Erythroblast (primary cell): ENCODE results near the gene PATL2.

ENCODE experiments used
- GATA1 ChIP-seq: IDR thresholded peaks from 2 replicates; pipeline ENCODE4 v1.6.1; 2011; ENCODE audit warnings: low read depth, mild to moderate bottlenecking, control low read depth, low read length, moderate library complexity
- POLR2A ChIP-seq: IDR thresholded peaks from 2 replicates; pipeline ENCODE4 v1.6.1; 2011; ENCODE audit warnings: mild to moderate bottlenecking, low read length

DNA sequence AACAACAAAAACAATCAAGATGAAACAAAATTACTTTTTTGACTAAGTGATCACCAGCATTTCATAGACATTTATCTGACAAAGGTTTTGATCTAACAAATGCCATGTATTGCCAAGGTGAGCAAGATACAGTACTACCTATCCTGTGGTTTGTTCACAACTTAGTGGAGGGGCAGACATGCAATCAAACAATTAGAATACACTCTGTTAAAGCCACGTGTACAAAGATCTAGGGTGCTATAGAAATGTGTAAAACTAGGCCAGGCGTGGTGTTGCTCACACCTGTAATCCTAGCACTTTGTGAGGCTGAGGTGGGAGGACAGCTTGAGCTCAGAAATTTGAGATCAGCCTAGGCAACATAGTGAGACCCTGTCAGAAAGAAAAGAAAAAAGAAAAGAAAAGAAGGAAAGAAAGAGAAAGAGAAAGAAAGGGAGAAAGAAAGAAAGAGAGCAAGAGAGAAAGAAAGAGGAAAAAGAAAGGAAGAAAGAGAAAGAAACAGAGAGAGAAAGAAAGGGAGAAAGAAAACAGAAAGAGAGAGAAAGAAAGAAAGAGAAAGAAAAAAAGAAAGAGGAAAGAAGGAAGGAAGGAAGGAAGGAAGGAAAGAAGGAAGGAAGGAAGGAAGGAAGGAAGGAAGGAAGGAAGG, 23.8 kb upstream of the PATL2 start:
- TF ChIP-seq POLR2A (no peak), GATA1 (no peak)
